K562 (cell line): Measurements from ENCODE around the gene TMEM129. TPM values are rescaled to one million over a fixed set of nuclear protein-coding genes. Genes with fewer than 3 reads are reported as not detected.

Experiments used
- ATAC-seq: fragments of 200-7000 bp; cut with Tn5 transposase; 3 replicates; pipeline ENCODE4 v1.9.1; 2020; ENCODE audit warnings: moderate library complexity
- BruUV-seq: library from RNA; stranded (reverse); fragments of 400-500 nt; replicated peaks from 2 replicates; lab custom pipeline; 2021; lab: Mats Ljungman, UMichigan
- CTCF ChIA-PET: fragments of 300-600 bp; formaldehyde crosslinking; extraction: SDS; loops from one replicate; lab custom pipeline; 2021; ENCODE audit warnings: low intra/inter-chr PET ratio; lab: Yijun Ruan, JAX
- POLR2A ChIA-PET: fragments of 300-600, 350-650 bp; sonication (Branson Sonifier 250); formaldehyde crosslinking; extraction: SDS; loops from one replicate; lab custom pipeline; 2021; ENCODE audit warnings: antibody characterized with exemption, inconsistent platforms; lab: Yijun Ruan, JAX
- DNase-seq, 4 experiments: peaks; one replicate each; pipeline versions ENCODE4 v3.0.0 to v3.0.0-alpha.2; 2011 to 2018; ENCODE audit warnings: low spot score in 3 of 4, mixed read lengths in 3 of 4; ENCODE audit errors: extremely low read depth in 1 of 4
- FAIRE-seq: peaks from 2 replicates; lab custom pipeline; 2011; peaks lifted over from hg19 to GRCh38; lab: Jason Lieb, UNC
- H2AFZ ChIP-seq: 2 replicates; pipeline ENCODE4 v1.6.0; 2011; ENCODE audit warnings: low read depth, low read length, control low read depth, inconsistent platforms
- H3K27ac ChIP-seq: fragments of 200-600 bp; 3 replicates; pipeline ENCODE4 v1.8.0; 2011; ENCODE audit warnings: low read depth, mild to moderate bottlenecking, control low read depth, inconsistent platforms, low read length, moderate library complexity, mixed read lengths; ENCODE audit errors: extremely low read depth
- H3K27me3 ChIP-seq, 2 experiments: fragments of 300-600 bp in 1 of 2; 2 replicates in 1 of 2; 3 replicates in 1 of 2; pipeline versions ENCODE4 v1.6.0 to v1.8.0; 2011; ENCODE audit warnings: inconsistent platforms in 2 of 2, low read length in 2 of 2, mild to moderate bottlenecking in 1 of 2, mixed read lengths in 1 of 2, moderate library complexity in 1 of 2; ENCODE audit not compliant: control insufficient read depth in 2 of 2, insufficient read depth in 2 of 2
- H3K36me3 ChIP-seq: fragments of 300-600 bp; 3 replicates; pipeline ENCODE4 v1.8.0; 2011; ENCODE audit warnings: mild to moderate bottlenecking, low read length, inconsistent platforms; ENCODE audit not compliant: control insufficient read depth, insufficient read depth
- H3K4me1 ChIP-seq, 2 experiments: fragments of 200-600 bp in 1 of 2; replicated peaks in 1 of 2; 2 replicates in 1 of 2; 3 replicates in 1 of 2; pipeline versions ENCODE4 v1.5.1 to v1.8.0; 2011; ENCODE audit warnings: inconsistent platforms in 2 of 2, low read length in 2 of 2, mild to moderate bottlenecking in 1 of 2, mixed read lengths in 1 of 2, moderate library complexity in 1 of 2; ENCODE audit not compliant: control insufficient read depth in 2 of 2, insufficient read depth in 2 of 2
- H3K4me2 ChIP-seq: 2 replicates; pipeline ENCODE4 v1.6.1; 2011; ENCODE audit warnings: low read length, control low read depth, inconsistent platforms, mixed read lengths; ENCODE audit not compliant: insufficient read depth
- H3K4me3 ChIP-seq: fragments of 200-600 bp; sonication (generic), shearing (Covaris generic); 2 replicates; pipeline ENCODE4 v1.5.1; 2016; ENCODE audit warnings: control low read depth, inconsistent platforms
- H3K79me2 ChIP-seq: fragments of 200-600 bp; 3 replicates; pipeline ENCODE4 v1.8.0; 2011; ENCODE audit warnings: low read length, inconsistent platforms; ENCODE audit not compliant: control insufficient read depth, insufficient read depth
- H3K9ac ChIP-seq, 2 experiments: 2 replicates each; pipeline versions ENCODE4 v1.6.0 to v1.6.1; 2011; ENCODE audit warnings: low read depth in 2 of 2, low read length in 2 of 2, control low read depth in 1 of 2, inconsistent platforms in 1 of 2, mild to moderate bottlenecking in 1 of 2, mixed read lengths in 1 of 2; ENCODE audit not compliant: insufficient read depth in 1 of 2
- H3K9me1 ChIP-seq: one replicate; pipeline ENCODE4 v1.6.0; 2011; ENCODE audit warnings: inconsistent platforms, mild to moderate bottlenecking, low read length, moderate library complexity; ENCODE audit not compliant: control insufficient read depth, insufficient read depth
- H3K9me3 ChIP-seq: replicated peaks from 2 replicates; pipeline ENCODE4 v1.5.1; 2011; ENCODE audit warnings: low read depth, low read length, inconsistent platforms; ENCODE audit not compliant: control insufficient read depth, insufficient read depth
- H4K20me1 ChIP-seq: replicated peaks from 2 replicates; pipeline ENCODE4 v1.6.1; 2011; ENCODE audit warnings: low read length, inconsistent platforms, mixed read lengths; ENCODE audit not compliant: control insufficient read depth, insufficient read depth
- ARID1B ChIP-seq: fragments of 450-650 bp; IDR thresholded peaks from 2 replicates; pipeline ENCODE4 v1.6.1; 2016; ENCODE audit warnings: antibody characterized with exemption, mild to moderate bottlenecking, inconsistent platforms
- CHAMP1 ChIP-seq: fragments of 450-650 bp; IDR thresholded peaks from 2 replicates; pipeline ENCODE4 v1.6.1; 2016; ENCODE audit warnings: mild to moderate bottlenecking
- FOXP1 ChIP-seq: sonication (generic); formaldehyde crosslinking; IDR thresholded peaks from 2 replicates; pipeline ENCODE4 v1.8.0; 2022; ENCODE audit warnings: mild to moderate bottlenecking, missing genetic modification reagents
- whole genome bisulfite sequencing: fragments of 100-300 bp; shearing (Covaris generic); methylation state at CpG from one replicate; pipeline ENCODE4 v1.1.6; 2016; ENCODE audit warnings: low coverage, mixed read lengths; ENCODE audit not compliant: insufficient coverage; ENCODE audit errors: missing lambda C conversion rate; 5-methylcytosine and 5-hydroxymethylcytosine counted together
- in situ Hi-C: fragments of 300-500 bp; cut with MboI; formaldehyde crosslinking; loops from 4 replicates; pipeline ENCODE4 v1.15.0; 2018; ENCODE audit warnings: inconsistent platforms, mixed read lengths
- intact Hi-C: fragments of 100-400 bp; cut with micrococcal nuclease; formaldehyde crosslinking; loops from 2 replicates; pipeline ENCODE4 v1.14.2; 2022
- polyA plus RNA-seq, 8 experiments: library from polyadenylated mRNA; depleted of rRNA in 4 of 8; stranded (reverse) in 5 of 8; unstranded in 3 of 8; fragments of >200 nt; fragmentation: Nextera tagmentation in 2 of 8; fragmentation: Illumina TruSeq in 1 of 8; extraction: Ambion mirVana in 2 of 8; extraction: Trizol in 1 of 8; gene quantifications; 2 replicates each; pipeline versions ENCODE4 v1.2.1 to v1.2.3, GENCODE V29; 2011 to 2014; ENCODE audit warnings: inconsistent platforms in 1 of 8, missing spikeins in 1 of 8
- total RNA-seq, 7 experiments: library from RNA; depleted of rRNA in 6 of 7; stranded (reverse); fragments of >200 nt in 6 of 7; fragmentation: Illumina TruSeq in 2 of 7; extraction: Trizol in 2 of 7; gene quantifications; 2 replicates each; pipeline versions ENCODE4 v1.2.1 to v1.2.3, GENCODE V29; 2011 to 2021; ENCODE audit warnings: low replicate concordance in 1 of 7

The TMEM129 gene
- total and polyA plus RNA-seq, 9 of the 15 experiments (the other 6 are each of a cell fraction or from before 2014, with no cell fraction given): 0.34 to 47.2 (median 18.8) TPM

- ATAC-seq (no peak), FAIRE-seq (no peak), DNase-seq (no peak)
- TF ChIP-seq CHAMP1 (no peak), FOXP1 (CRISPR knock-in tag) (no peak), ARID1B (no peak)
- ChIA-PET POLR2A (interaction anchor here (0.7 to 1.1 kb wide), 2 partner anchors 24 to 118 kb away, joined by 3 to 4 read pairs; no protein-coding TSS in a partner anchor), CTCF (no interaction called here)
- no TSS peak for BruUV-seq
- in situ Hi-C loops (no loop called here), intact Hi-C loops (no loop called here)
- Histone ChIP-seq H3K4me1 (peaks cover 0 to 31% of the 10 kb centered on the region in 2 experiments; a peak in 2 of 5 replicates), H2AFZ (no peak overlapping the region), H3K4me3 (no peak overlapping the region), H3K36me3 (no peaks in the 10 kb centered on the region), H3K9ac (no peak overlapping the region; a peak in 1 of 4 replicates), H3K9me3 (no peaks in the 10 kb centered on the region), H4K20me1 (no peaks in the 10 kb centered on the region), H3K4me2 (no peak overlapping the region), H3K9me1 (no peaks in the 10 kb centered on the region), H3K27me3 (no peaks in the 10 kb centered on the region), H3K27ac (no peak overlapping the region), H3K79me2 (no peaks in the 10 kb centered on the region)
- WGBS: 51% methylated on average over 10 of the region's 15 CpGs
These were observed 53.9 kb downstream of the TMEM129 start for GRCh38 chr4:1667273-1667672.
